Neural progenitor cell (in vitro differentiated cells): Measurements from ENCODE around the gene ZNF654. TPM values are rescaled to one million over a fixed set of nuclear protein-coding genes. Genes with fewer than 3 reads are reported as not detected.

Source experiments
- DNase-seq: peaks from one replicate; pipeline ENCODE4 v3.0.0-alpha.2; 2016; ENCODE audit warnings: low spot score
- H2AFZ ChIP-seq: fragments of 200-600 bp; sonication (generic); replicated peaks from 2 replicates; pipeline ENCODE4 v1.6.1; 2016; ENCODE audit warnings: antibody characterized with exemption
- H3F3A ChIP-seq: fragments of 200-600 bp; sonication (generic); 2 replicates; pipeline ENCODE4 v1.6.1; 2016; ENCODE audit warnings: antibody characterized with exemption, low read depth
- H3K27ac ChIP-seq: fragments of 200-600 bp; sonication (generic); 2 replicates; pipeline ENCODE4 v1.5.1; 2016; ENCODE audit warnings: mild to moderate bottlenecking
- H3K27me3 ChIP-seq: fragments of 200-600 bp; sonication (generic); 2 replicates; pipeline ENCODE4 v1.6.1; 2016; ENCODE audit warnings: mild to moderate bottlenecking, moderate library complexity
- H3K36me3 ChIP-seq: fragments of 200-600 bp; sonication (generic); 2 replicates; pipeline ENCODE4 v1.5.1; 2016
- H3K4me1 ChIP-seq: fragments of 200-600 bp; sonication (generic); 2 replicates; pipeline ENCODE4 v1.6.1; 2016; ENCODE audit warnings: mixed run types
- H3K4me2 ChIP-seq: fragments of 200-600 bp; sonication (generic); 2 replicates; pipeline ENCODE4 v1.6.1; 2016
- H3K4me3 ChIP-seq: fragments of 200-600 bp; sonication (generic); 2 replicates; pipeline ENCODE4 v1.5.1; 2016
- H3K79me2 ChIP-seq: fragments of 200-600 bp; sonication (generic); 2 replicates; pipeline ENCODE4 v1.6.1; 2016; ENCODE audit warnings: low read depth
- H3K9ac ChIP-seq: fragments of 200-600 bp; sonication (generic); 2 replicates; pipeline ENCODE4 v1.6.1; 2016
- H3K9me3 ChIP-seq: fragments of 200-600 bp; sonication (generic); 2 replicates; pipeline ENCODE4 v1.5.1; 2016; ENCODE audit warnings: low read depth
- H4K20me1 ChIP-seq: fragments of 200-600 bp; sonication (generic); 2 replicates; pipeline ENCODE4 v1.6.1; 2016; ENCODE audit warnings: low read depth
- H3K27ac Mint-ChIP-seq: 3 replicates; pipeline ENCODE4 v1.8.0; 2021; ENCODE audit warnings: mixed read lengths
- H3K27me3 Mint-ChIP-seq: 2 replicates; pipeline ENCODE4 v1.8.0; 2022; ENCODE audit warnings: low read depth, mild to moderate bottlenecking, inconsistent platforms, moderate library complexity, mixed read lengths; ENCODE audit not compliant: insufficient read depth
- H3K36me3 Mint-ChIP-seq: 3 replicates; pipeline ENCODE4 v1.8.0; 2021; ENCODE audit warnings: mixed read lengths
- H3K4me1 Mint-ChIP-seq: 3 replicates; pipeline ENCODE4 v1.8.0; 2021; ENCODE audit warnings: mixed read lengths
- H3K4me3 Mint-ChIP-seq: 3 replicates; pipeline ENCODE4 v1.8.0; 2021; ENCODE audit warnings: mild to moderate bottlenecking, moderate library complexity, mixed read lengths
- H3K9me3 Mint-ChIP-seq: 3 replicates; pipeline ENCODE4 v1.8.0; 2020; ENCODE audit warnings: mixed read lengths
- CTCF ChIP-seq: fragments of 200-600 bp; sonication (generic); IDR thresholded peaks from 2 replicates; pipeline ENCODE4 v1.5.1; 2017; ENCODE audit warnings: antibody characterized with exemption, mild to moderate bottlenecking
- EZH2 ChIP-seq: fragments of 200-600 bp; sonication (generic); IDR thresholded peaks from 2 replicates; pipeline ENCODE4 v1.6.1; 2017; ENCODE audit warnings: antibody characterized with exemption, mild to moderate bottlenecking, moderate library complexity
- EZH2phosphoT487 ChIP-seq: fragments of 200-600 bp; sonication (generic); IDR thresholded peaks from 2 replicates; pipeline ENCODE4 v1.6.1; 2017; ENCODE audit warnings: antibody characterized with exemption
- total RNA-seq: library from RNA; depleted of rRNA; stranded (reverse); fragments of >200 nt; gene quantifications from 2 replicates; pipeline ENCODE4 v1.2.3, GENCODE V29; 2015; ENCODE audit warnings: low replicate concordance

The ZNF654 gene
- total RNA-seq, 1 donor from 2014 or later: 18.9 TPM

GRCh38 chr3:88166419-88166971, 107.4 kb downstream of the ZNF654 start:
- Histone ChIP-seq H3K27ac (no peak overlapping the region), H3K4me1 (no peaks in the 10 kb centered on the region), H3F3A (no peaks in the 10 kb centered on the region), H3K79me2 (peaks cover 12% of the 10 kb centered on the region), H4K20me1 (peaks cover 3% of the 10 kb centered on the region), H3K4me2 (no peak overlapping the region), H3K27me3 (no peaks in the 10 kb centered on the region), H3K4me3 (no peak overlapping the region), H3K36me3 (no peaks in the 10 kb centered on the region), H3K9ac (no peak overlapping the region), H3K9me3 (no peaks in the 10 kb centered on the region), H2AFZ (no peak overlapping the region)
- H3K4me1 Mint-ChIP-seq: no peaks in the 10 kb centered on the region
- DNase-seq: no peak
- no peak overlapping the region for H3K27ac Mint-ChIP-seq
- peaks cover 2% of the 10 kb centered on the region for H3K27me3 Mint-ChIP-seq
- no peak for TF ChIP-seq EZH2phosphoT487
- TF ChIP-seq CTCF: no peak
- TF ChIP-seq EZH2: no peak
- H3K4me3 Mint-ChIP-seq: no peak overlapping the region
- H3K36me3 Mint-ChIP-seq: peaks cover 21% of the 10 kb centered on the region
- H3K9me3 Mint-ChIP-seq: no peaks in the 10 kb centered on the region

- H3K27me3 ChIP-seq: no peaks in the 10 kb centered on the region
- H3K4me3 ChIP-seq: no peak overlapping the region
- Mint-ChIP-seq H3K27ac (no peak overlapping the region), H3K27me3 (peaks cover 2% of the 10 kb centered on the region), H3K36me3 (peaks cover 19% of the 10 kb centered on the region), H3K9me3 (no peaks in the 10 kb centered on the region), H3K4me3 (no peak overlapping the region), H3K4me1 (no peaks in the 10 kb centered on the region)
- H3K79me2 ChIP-seq: peaks cover 11% of the 10 kb centered on the region
- TF ChIP-seq EZH2phosphoT487 (no peak), CTCF (no peak), EZH2 (no peak)
- no peaks in the 10 kb centered on the region for H3K36me3 ChIP-seq
- H3K4me1 ChIP-seq: no peaks in the 10 kb centered on the region
- H4K20me1 ChIP-seq: peaks cover 3% of the 10 kb centered on the region
- H3K4me2 ChIP-seq: no peak overlapping the region
- no peaks in the 10 kb centered on the region for H3F3A ChIP-seq
- H3K9ac ChIP-seq: no peak overlapping the region
- no peak for DNase-seq
- no peak overlapping the region for H3K27ac ChIP-seq
- H2AFZ ChIP-seq: no peak overlapping the region
- H3K9me3 ChIP-seq: no peaks in the 10 kb centered on the region
Measured at GRCh38 chr3:88167173-88167572, 108.1 kb downstream of the ZNF654 start.

- H3K79me2 ChIP-seq: peaks cover 7% of the 10 kb centered on the region
- no peaks in the 10 kb centered on the region for H3K27me3 ChIP-seq
- no peaks in the 10 kb centered on the region for H3F3A ChIP-seq
- no peaks in the 10 kb centered on the region for H3K36me3 ChIP-seq
- H3K4me3 ChIP-seq: no peak overlapping the region
- H2AFZ ChIP-seq: no peak overlapping the region
- Mint-ChIP-seq H3K27ac (no peak overlapping the region), H3K4me1 (no peaks in the 10 kb centered on the region), H3K9me3 (no peaks in the 10 kb centered on the region), H3K36me3 (peaks cover 15% of the 10 kb centered on the region), H3K4me3 (no peak overlapping the region), H3K27me3 (peaks cover 2% of the 10 kb centered on the region)
- H4K20me1 ChIP-seq: peaks cover 3% of the 10 kb centered on the region
- H3K9me3 ChIP-seq: no peaks in the 10 kb centered on the region
- no peak overlapping the region for H3K9ac ChIP-seq
- no peak for DNase-seq
- H3K27ac ChIP-seq: no peak overlapping the region
- H3K4me2 ChIP-seq: no peak overlapping the region
- no peak for TF ChIP-seq EZH2phosphoT487
- TF ChIP-seq EZH2: no peak
- no peak for TF ChIP-seq CTCF
- H3K4me1 ChIP-seq: no peaks in the 10 kb centered on the region
Measured at GRCh38 chr3:88167704-88168103, 108.6 kb downstream of the ZNF654 start.
